NCI-H1417 treated with DMSO at 0.1 percent for 48 hours (cell line): ENCODE data around the gene SCP2.
"Not testable (repeated sequence)": the region's sequence is repeated elsewhere in the genome, so short reads cannot be mapped to it uniquely, and the experiment has no call there.

Experiments
- DNase-seq: peaks from one replicate; lab custom pipeline; 2025; lab: John Stamatoyannopoulos, UW

SCP2 gene

GRCh38 chr1:52973841-52974240 lies 46.8 kb downstream of the SCP2 start:
- no peak for DNase-seq

DNA sequence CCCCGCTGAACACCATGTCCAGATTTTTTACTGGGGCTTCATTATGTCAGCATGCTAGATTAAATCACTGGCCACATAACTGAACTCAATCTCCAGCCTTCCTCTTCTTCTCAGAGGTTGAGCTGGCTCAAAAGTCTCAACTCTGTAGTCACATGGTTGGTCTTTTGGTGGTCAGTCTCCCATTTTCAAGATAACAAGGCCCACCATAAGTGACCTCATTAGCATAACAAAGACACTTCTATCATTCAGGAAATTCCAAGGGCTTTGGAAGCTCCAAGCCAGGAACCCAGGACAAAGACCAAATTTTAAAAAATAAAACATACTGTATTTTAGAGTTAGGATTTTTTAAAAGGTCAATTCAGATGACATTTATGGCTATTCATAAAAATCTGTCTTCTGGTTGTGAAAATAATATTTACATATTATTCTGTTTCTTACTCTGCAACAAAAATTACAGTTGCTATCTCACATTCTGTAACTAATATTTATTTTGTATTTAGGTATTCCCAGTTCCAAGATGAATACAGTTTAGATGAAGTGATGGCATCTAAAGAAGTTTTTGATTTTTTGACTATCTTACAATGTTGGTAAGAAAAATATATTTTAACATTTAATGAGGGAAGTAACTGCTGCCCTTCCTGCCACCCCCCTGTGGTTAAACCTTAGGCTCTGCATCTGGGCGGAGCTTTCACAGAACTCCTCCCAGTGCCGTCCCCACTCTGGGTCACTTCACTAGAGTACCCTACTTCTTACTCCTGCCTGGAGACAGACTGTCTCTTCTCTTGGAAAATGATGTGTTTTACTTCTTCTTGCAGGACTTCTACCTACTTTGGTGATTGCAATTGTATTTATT lies 49.3 kb downstream of the SCP2 start:
- no peak for DNase-seq

DNA sequence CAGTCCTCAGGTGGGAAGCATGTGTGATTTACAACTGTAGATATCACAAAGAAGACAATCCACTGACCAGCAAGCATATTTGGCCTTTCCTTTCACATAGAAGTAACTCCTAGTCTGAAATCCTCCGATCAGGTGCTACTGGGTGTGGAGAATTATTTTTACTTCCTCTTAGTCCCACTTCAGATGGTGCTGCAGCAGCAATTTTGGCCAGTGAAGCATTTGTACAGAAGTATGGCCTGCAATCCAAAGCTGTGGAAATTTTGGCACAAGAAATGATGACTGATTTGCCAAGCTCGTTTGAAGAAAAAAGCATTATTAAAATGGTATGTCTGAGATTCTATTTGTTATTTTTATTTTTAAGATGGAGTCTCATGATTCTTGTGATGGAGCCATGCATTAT lies 51.0 kb downstream of the SCP2 start:
- DNase-seq, result no peak

- DNase-seq, result not testable (repeated sequence)
Observed at GRCh38 chr1:52992733-52993132, 65.7 kb downstream of the SCP2 start.

DNA sequence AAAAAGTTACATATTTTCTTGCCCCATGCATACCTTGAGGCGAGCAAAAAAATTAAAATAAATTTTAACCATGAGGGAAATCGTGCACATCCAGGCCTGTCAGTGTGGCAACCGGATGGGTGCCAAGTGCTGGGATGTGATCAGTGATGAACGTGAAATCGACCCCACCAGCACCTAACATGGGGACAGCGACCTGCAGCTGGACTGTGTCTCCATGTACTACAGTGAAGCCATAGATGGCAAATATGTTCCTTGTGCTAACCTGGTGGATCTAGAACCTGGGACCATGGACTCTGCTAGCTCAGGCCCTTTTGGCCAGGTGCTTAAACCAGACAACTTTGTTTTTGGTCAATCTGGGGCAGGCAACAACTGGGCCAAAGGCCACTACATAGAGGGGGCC lies 67.6 kb downstream of the SCP2 start:
- DNase-seq, result no peak

DNA sequence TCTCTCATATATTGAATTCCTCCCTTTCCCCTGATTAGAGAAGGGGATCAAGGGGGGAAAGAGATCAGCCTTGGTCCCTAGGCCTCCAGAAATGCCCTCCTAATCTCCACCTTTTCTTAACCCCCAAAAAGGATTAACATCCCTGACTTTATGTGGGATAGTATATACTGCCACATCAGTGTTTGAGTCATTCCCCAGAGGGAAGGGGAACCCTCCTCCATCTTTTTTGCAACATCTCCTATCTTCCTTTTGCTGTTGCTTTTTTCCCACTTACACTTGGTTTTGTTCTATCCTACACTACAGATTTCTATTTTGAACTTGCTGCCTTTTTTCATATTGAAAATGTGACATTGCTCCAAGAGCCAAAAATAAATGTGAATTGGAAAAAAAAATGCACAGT lies 69.6 kb downstream of the SCP2 start:
- no peak for DNase-seq

- DNase-seq, result no peak
Observed at GRCh38 chr1:53001128-53001527, 74.1 kb downstream of the SCP2 start.

- not testable (repeated sequence) for DNase-seq
Observed at GRCh38 chr1:53006612-53007011, 79.5 kb downstream of the SCP2 start.

DNA sequence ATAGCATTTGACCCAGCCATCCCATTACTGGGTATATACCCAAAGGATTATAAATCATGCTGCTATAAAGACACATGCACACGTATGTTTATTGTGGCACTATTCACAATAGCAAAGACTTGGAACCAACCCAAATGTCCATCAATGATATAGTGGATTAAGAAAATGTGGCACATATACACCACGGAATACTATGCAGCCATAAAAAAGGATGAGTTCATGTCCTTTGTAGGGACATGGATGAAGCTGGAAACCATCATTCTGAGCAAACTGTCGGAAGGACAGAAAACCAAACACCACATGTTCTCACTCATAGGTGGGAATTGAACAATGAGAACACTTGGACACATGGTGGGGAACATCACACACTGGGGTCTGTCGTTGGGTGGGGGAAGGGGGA lies 83.2 kb downstream of the SCP2 start:
- DNase-seq, result not testable (repeated sequence)

- DNase-seq, result no peak
Observed at GRCh38 chr1:53011175-53011574, 84.1 kb downstream of the SCP2 start.

GRCh38 chr1:53014791-53015507 lies 87.9 kb downstream of the SCP2 start:
- peak; percentile 53 for DNase-seq

- DNase-seq, result no peak
Observed at GRCh38 chr1:53015508-53015860, 88.4 kb downstream of the SCP2 start.

DNA sequence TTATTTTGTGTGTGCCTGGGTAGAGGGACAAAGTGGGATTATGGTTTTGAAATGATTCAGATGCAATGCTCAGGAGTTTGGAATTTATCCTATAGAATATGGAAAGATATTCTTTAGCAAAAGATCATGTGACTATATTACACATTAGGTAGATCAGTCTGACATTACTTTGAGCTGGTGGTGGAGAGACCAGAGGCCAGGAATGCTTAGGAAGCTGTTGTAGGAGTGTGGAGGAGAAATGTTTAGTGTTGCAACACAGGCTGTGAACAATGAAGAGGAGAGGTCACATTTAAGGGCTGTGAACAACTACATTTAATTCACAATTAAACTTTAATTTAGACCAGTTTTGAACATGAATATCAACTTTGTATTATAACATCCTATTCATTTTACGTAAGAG lies 89.6 kb downstream of the SCP2 start:
- DNase-seq, result no peak

DNA sequence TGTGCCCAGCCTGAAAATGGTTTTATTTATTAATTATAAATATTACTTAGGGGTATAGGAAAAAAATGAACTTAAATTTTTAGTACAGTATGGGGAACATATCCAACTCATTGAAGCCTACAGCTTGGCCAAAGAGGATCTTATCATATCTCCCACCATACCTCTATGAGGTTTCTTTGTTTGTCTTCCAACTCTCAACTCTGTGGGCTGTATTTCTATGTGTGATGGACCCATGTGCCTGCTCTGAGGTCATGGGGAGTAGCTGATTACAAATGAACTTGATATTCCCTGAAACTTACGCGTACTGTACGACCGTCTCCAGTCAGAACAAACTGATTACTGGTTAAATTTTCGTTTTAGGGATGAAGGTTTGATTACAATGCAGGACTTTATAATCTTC lies 93.5 kb downstream of the SCP2 start:
- DNase-seq, result no peak

DNA sequence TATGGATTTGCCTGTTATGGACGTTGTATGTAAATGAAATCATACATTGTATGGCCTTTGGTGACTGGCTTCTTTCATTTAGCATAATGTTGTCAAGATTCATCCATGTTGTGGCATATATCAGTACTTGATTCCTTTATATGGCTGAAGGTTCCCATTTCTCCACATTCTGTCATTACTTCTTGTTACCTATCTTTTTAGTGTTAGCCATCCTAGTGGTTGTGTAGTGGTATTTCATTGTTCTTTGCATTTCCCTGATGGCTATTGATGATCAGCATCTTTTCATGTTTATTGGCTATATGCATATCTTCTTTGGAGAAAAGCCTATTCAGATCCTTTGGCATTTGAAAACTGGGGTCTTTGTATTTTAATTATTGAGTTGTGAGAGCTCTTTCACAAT lies 95.1 kb downstream of the SCP2 start:
- DNase-seq, result no peak

DNA sequence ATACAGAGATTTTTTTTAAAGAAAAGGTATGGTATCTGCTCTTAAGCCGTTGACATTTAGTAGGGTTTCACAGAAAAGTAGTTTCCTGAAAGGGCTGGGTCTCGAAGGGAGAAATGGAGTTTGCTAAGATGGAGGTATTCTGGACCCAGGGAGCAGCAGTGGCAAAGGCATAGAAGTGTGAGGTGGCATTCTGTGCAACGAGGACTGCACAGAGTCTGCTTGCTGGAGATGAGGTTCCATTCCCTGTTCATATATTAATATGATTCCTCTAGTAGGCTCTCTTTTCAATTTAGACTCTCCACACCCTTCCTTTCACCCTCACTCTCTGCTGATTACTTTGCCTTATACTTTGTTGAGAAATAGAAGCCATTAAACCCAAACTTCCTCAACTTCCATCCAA lies 96.5 kb downstream of the SCP2 start:
- no peak for DNase-seq

- DNase-seq, result no peak
Observed at GRCh38 chr1:53024117-53024516, 97.0 kb downstream of the SCP2 start.

DNA sequence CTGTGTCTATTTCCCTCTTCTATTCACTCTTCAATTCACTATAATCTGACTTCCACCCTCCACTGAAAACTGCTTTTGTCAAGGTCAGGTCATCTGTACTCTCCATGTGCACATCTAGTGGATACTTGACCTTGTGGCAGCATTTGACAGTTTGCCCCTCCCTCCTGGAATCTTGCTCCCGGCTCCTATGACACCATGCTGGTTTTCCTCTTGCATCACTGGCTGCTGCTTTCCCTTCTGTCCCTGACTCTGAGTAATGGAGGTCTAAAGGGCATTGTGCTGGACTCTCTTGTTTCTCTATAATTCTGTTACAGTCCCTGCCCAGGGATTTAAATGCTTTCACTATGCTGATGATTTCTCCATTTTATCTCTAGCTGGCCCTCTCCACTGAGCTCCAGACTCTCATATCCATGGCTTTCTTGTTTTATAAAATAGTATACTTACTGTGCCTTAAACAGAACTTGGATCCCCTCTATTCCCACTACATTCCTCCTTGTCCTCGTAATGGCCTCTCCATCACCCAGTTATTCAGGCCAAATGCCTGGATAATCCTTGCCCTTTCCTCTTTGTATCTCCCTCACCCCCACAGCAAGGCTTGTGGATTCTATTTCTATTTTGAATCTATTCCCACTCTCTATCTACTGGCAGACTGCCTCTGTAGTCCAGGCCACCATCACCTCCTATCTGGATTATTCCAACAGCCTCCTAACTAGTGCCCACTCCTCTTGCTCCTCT lies 98.1 kb downstream of the SCP2 start:
- DNase-seq, result no peak

DNA sequence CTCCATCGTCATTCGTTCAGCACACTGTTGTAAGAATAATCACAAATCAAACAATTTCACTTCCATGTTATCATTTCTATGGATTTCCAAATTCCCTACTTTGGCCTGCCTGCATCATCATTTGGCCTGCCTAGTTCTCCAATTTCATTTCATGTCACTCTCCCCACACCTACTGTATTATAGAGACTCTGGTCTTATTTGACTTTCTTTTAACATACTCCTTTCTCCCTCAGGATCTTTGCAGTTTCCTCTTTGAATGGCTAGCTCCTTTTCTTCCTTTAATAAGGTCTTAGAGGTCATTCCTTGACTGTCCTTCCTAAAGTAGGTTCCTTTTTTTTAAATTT lies 98.7 kb downstream of the SCP2 start:
- DNase-seq, result no peak

GRCh38 chr1:53026254-53026653 lies 99.2 kb downstream of the SCP2 start:
- DNase-seq, result no peak

GRCh38 chr1:53031732-53032131 lies 104.7 kb downstream of the SCP2 start:
- no peak for DNase-seq

DNA sequence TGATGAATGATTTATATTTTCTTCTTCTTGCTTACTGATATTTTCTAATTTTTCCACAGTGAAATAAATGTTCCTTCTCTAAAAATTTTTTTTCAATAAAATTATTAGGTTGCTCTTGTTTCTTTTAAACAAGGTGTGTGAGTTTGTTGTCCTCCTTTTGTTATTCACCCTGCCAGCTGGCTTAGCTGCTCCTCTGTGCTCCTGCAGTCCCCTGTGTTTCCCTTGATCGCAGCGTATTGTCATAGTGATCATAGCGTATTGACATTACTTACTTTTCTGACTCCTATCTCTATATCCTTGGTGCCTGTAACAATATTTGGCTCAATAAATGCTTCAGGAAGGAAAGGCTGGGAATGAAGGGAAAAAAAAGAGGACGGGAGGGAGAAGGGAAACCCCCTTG lies 110.1 kb downstream of the SCP2 start:
- DNase-seq, result no peak

DNA sequence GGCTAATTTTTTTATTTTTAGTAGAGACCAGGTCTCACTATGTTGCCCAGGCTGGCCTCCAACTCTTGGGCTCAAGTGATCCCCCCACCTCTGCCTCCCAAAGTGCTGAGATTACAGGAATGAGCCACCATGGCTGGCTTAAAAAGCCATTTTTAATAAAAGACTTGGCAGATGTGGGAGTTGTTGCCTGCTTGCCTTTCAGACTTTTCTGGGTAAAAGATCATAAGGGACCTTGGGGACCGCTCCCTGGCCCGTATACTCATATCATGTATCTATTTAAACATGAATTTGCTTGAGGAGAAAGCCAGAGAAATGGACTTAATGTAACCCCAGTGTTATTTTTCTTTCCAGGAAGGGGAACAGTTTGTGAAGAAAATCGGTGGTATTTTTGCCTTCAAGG lies 111.5 kb downstream of the SCP2 start:
- no peak for DNase-seq
